Measurements from ENCODE around the gene NIN.

Gene NIN, protein sequence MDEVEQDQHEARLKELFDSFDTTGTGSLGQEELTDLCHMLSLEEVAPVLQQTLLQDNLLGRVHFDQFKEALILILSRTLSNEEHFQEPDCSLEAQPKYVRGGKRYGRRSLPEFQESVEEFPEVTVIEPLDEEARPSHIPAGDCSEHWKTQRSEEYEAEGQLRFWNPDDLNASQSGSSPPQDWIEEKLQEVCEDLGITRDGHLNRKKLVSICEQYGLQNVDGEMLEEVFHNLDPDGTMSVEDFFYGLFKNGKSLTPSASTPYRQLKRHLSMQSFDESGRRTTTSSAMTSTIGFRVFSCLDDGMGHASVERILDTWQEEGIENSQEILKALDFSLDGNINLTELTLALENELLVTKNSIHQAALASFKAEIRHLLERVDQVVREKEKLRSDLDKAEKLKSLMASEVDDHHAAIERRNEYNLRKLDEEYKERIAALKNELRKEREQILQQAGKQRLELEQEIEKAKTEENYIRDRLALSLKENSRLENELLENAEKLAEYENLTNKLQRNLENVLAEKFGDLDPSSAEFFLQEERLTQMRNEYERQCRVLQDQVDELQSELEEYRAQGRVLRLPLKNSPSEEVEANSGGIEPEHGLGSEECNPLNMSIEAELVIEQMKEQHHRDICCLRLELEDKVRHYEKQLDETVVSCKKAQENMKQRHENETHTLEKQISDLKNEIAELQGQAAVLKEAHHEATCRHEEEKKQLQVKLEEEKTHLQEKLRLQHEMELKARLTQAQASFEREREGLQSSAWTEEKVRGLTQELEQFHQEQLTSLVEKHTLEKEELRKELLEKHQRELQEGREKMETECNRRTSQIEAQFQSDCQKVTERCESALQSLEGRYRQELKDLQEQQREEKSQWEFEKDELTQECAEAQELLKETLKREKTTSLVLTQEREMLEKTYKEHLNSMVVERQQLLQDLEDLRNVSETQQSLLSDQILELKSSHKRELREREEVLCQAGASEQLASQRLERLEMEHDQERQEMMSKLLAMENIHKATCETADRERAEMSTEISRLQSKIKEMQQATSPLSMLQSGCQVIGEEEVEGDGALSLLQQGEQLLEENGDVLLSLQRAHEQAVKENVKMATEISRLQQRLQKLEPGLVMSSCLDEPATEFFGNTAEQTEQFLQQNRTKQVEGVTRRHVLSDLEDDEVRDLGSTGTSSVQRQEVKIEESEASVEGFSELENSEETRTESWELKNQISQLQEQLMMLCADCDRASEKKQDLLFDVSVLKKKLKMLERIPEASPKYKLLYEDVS (N-terminal part only)

DNA sequence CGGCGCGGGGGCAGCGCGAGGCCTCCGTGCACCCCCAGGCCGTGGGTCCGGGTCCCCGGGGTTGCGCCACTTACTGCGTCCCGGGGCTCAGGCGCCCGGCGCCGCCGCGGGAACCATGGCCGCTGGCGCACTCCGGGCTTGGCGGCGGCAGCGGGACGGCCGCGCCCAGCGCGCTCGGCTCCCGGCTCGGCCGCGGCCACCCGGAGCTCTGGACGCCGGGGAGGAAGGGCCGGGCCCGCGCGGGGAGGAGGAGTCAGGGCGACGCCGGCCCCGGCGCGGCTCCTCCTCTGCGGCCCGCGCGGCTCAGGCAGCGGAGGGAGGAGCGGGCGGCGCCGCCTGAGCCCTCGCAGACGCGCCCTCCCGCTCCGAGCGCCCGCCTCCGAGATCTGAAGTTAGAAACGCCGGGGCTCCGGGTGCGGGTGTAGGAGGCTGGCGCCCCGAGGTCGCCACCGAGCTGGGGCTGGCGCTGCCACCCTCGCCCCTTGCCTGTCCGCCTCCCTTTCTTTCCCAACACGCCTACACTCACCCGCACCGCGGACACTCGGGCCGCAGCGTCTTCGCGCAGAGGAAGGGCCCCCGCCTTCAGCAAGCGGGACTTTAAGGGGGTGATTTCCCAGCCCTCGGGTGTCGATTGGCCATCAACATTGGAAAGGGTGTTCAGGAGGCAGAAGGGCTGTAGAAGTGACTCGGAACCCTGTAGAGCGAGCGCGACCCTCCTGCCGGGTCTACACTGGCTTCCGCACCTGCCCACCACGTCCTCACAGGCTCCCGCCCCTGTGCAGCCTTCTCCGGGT is at the start of gene NIN:
Gene NIN (minus strand): TSS at position 231 of the 794 bp plus-strand sequence. CDS start 9,106 bp downstream, outside the sequence.
- FAIRE-seq: no peak

DNA sequence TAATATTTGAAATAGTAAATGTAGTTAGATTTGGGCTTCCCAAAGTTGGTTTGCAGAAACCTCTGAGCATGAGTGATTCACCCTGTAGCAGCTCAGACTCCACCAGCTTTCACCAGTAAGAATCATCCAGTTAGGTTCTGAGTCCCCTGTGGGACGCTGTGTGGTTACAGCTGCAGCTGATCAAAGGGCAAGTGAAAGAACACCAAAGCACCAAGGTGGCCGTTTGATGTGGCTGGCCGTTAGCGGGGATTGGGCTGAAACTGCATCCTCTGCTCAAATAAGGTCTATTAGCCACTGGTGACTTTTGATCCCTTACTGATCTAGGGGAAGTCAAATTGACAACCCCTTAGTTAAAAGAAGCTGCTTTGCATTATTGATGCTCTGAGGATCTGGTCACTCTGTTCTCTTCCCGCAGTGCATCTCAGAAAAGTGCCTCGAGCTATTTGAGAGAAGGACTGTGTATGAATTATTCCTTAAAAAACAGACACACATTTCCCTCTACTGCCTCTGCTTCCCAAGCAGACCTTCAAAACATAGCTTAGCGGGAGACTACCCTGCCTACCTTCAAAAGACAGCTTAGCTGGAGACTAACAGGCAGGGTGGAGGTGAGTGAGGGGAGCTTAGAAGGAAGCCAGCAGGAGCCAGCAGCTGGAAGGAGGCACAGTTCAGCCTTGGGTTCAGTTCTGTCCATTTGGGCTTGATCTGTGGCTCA is 44.6 kb upstream of the NIN start:
- FAIRE-seq: no peak

DNA sequence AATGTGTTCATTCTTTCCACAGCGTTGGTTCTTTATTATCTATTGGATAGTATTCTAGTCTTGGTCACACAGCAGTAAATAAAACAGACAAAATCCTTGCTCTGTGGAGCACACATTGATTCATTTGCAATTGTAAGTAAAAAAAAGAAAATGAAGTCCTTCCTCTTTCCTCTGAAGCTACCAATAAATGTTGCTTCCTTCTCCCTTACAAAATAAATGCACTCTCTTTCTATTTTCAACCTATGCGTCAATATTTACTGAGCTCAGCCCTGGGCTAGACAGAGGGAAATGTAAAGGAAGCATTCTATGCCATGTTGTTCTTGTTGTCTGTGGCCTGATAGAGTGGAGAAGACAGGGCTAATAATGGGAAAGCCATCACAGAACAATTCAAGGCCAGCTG is 43.8 kb upstream of the NIN start:
- FAIRE-seq: no peak

DNA sequence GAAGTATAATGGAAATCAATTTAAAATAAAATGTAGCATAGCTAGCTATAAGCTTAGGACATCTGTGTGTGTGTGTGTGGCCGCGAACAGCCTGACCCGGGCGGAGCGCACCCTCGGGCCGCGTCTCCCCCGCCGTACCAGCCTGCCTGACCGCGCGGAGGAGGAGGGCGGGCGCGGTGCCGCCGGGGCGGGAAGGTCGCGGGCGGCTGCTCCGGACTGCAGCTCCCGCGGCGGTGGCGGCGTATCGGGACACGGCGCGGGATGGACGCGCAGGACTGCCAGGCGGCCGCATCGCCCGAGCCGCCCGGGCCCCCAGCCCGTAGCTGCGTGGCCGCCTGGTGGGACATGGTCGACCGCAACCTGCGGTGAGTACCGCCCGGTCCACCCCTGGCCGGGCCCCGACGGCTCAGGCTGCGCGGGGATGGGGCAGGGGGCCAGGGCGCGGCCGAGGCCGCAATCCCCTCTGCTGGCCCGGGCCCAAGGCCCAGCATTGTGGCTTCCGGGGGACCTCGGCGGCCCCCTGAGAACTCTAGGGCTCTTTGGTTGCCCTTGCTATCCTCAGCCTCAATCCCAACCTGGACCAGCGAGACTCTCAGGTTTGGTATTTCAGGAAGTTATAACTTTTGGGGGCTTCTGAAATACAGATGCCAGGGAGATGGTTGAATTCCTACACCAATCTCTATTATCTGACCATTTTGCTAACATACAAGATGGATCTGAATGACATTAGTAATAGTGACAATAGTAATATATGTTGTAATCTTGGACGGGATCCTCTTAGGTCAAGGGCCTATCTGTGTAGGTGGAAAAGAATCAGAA is 41.2 kb upstream of the NIN start, which contains the start of gene ABHD12B:
Gene ABHD12B (plus strand): TSS at position 140 of the 819 bp plus-strand sequence. CDS start 122 bp downstream, at position 262.
- FAIRE-seq: no peak

DNA sequence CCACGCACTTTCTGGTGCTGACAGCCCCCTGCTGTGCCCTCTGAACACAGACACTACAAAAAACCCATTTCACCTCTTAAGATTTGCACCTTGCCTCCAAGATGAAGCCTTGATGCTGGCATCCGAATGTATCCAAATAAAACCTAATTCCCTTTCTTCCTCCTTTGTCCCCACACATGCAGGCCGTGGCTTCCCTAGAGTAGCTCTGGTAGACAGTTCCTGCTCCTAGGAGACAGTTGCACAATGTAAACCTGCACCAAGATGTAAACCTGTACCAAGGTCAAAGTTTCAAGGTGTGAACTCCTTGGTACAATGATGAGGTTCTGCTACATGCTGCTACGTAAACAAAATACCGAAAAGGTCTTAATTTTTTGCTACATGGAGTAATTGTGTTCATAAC is 40.3 kb upstream of the NIN start:
- no peak for FAIRE-seq

DNA sequence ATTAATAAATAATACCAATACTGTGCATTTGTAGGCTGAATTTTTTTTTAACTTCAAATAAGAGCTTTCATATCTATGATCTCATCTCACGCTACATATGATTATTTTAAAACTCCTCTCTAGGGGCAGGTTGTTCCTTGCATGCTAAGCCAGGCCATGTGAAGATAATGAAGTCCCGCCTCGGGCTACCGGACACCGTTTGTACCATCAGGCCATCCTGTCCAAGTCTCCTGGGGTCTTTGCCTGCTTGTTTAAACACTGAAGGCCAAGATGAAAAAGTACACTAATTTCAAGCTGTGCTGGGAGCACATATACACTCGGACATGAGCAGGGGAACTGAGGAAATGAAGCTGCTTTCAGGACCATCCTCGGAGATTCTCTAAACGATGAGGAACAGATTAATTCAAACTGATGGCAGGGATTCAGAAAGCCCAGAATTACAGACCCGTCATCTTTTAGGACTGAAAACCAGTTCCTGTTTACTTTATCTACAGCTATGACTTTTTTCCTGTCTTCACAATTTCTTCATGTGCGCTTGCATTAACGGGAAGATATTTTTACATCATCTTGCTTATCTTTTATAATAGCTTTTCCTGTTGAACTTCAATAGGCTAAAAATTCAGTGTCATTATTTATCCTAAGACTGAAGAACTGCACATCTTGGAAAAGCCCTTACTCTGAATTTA is 34.6 kb upstream of the NIN start:
- FAIRE-seq: no peak

DNA sequence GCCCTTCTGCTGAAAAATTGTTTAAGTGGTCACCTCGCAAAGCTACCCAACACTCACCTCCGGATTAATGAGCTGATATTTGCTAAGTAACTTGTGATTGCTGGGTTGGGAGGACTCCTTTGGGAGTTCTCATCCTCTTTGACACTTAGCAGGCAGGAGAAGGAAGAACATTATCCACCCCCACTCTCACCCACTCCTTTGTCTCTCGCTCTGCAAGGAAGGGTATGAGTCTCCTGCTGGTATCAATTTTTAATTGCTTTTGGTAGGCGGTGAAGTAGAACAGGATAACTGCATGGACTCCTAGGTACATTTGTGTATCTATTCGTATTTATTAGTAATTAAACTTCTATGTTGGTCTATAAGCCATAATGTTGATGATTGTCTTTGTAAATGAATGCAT is 34.0 kb upstream of the NIN start:
- no peak for FAIRE-seq

DNA sequence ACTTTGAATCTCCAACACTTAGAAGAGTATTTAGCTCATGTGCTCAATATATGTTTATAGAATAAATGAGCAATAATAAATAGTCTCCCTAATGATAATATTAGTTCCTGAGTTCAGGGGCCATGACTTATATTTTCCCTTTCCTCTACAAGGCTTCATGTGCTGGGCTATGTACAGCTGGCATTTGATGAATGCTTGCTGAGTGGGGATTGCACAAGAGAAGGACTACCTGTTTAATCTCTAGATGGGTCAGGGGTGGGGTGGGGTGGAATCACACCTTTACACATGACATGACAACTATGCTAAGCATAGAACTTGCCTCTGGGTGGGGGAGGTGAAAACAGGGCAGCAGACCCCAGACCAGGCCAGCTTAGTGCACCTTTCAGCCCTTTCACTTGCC is 33.3 kb upstream of the NIN start:
- no peak for FAIRE-seq

DNA sequence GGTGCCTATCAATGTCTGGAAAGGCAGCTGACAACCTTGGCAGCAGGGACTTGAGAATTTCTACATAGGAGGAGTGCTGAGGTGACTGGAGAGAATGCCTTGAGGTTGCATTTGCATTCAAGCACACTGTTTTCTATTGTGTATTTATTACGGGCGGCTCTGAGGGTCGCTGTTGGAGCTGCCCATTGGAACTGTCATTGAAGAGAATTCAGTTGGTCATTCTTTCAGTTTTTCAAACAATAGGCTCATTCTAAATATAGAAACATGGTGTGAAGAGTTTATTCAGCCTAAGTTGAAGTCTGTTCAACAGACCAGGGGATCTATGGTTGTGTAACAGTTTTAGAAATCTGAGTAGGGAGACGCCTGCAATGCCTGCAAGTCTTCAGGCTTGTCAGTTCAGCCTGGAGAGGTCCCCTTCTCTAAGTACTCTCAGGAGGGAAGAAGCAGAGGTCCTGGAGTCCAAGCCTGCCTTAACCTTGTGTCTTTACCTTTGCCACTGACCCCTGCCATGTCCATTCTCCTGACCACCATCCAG is 31.1 kb upstream of the NIN start:
- FAIRE-seq: no peak

DNA sequence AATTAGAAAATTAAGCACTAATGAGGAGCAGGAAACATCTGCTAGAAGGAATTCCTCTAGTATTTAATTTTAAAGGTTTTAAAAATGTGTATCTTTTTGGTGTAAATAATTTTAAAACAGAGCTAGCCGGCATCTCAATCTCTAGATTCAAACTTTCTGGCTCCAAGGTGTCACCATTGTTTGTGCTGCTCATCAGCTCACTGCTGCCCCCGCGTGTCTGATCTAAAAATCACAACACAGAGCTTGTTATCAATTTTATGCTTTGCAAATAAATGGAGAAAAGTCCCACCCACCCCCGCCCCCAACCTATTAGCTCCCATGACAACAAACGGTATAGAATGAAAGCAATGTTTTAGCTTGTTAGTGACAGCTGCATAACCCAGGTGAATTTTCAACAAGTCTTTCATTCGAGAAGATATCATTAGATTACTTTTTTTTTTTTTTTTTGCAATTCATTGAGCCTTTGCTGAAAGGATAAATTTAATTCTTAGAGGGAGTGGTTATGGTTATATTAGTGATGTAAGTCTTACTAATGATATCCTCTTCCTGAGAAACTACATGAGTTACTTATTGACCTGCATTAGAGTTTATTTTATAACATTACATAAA is 29.6 kb upstream of the NIN start:
- peak; percentile 70 for FAIRE-seq

DNA sequence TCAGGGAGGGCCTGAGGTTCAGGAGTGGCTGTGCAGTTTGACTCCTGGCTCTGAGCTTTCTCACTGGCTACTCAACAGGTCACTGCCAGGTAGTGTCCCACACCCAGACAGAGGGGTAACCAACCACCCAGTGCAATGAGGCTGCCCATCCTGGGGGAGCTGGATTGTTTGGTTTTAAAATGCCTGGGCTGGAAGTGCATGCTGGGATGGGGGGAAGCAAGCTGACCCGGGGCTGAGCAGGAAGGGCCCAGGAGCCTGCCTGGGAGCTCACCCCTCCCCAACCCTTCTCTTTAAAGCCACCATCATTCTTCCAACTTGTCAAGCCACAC is 28.3 kb upstream of the NIN start:
- FAIRE-seq: no peak

DNA sequence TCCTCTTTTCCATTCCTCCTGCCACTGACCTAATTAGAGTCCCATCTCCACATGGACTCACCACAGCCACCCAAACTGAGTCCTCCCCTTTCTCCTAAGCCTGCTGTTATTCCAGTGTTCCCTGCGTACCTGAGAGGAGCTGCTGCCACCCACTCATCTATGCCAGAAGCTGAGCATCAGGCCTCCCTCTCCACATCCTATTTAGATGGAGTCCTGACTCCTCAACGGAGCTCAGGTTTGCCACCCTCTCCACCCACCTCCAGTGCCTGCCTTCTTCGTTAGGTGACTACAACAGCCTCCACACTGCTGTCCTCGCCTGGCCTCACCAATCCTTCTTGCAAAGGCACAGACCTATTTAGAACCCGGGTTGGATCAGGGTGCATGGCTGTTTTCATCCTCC is 25.7 kb upstream of the NIN start:
- FAIRE-seq: no peak

DNA sequence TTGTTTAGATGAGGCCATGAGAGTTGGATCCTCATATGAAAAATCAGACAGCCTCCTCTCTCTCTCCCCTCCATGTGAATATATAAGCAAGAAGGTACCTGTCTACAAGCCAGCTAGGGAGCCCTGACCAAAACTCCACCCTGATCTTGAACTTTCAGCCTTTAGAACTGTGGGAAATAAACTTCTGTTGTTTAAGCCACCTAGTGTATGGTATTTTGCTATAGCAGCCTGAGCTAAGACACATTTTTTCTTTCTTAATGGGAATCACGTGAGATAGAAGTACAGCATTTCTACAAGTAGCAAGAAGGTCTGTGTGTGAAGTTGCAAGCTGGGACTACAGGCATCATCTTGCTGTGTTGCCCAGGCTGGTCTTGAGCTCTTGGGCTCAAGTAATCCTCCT is 24.6 kb upstream of the NIN start:
- FAIRE-seq: no peak

DNA sequence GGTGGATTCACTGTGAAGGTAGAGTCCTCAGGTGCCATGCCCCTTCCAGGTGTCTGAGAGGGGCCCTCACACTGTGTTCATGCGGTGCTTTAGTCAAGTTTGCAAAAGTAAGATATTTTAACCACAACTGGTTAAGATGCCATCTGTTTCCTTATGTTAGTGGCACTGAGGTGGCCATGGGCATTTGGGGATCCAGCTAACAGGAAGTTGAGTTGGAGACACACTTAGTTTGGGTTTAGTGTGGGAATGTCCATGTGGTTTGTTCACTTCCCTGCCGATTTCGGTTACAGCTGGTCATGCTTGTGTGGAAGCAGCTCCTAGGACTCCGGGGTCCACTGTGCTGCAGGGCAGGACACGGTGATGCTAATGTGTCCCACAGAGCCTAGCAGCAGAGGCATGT is 23.6 kb upstream of the NIN start:
- no peak for FAIRE-seq

DNA sequence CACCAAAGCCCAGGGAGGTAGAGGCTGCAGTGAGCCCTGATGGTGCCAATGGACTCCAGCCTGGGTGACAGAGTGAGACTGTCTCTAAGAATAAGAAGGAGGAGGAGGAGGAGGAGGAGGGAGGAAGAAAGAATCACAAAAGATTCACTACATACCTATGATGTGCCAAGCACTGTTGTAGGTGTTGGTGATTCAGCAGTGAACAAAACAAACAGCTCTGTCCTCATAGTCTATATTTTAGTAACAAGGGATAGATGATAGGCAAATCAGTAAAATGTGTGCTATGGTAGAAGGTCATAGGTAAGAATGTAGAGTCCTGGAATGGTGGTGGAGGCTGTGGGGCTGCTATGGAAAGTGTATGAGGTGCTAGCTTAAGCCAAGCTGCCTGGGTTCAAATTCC is 22.9 kb upstream of the NIN start:
- FAIRE-seq: no peak

DNA sequence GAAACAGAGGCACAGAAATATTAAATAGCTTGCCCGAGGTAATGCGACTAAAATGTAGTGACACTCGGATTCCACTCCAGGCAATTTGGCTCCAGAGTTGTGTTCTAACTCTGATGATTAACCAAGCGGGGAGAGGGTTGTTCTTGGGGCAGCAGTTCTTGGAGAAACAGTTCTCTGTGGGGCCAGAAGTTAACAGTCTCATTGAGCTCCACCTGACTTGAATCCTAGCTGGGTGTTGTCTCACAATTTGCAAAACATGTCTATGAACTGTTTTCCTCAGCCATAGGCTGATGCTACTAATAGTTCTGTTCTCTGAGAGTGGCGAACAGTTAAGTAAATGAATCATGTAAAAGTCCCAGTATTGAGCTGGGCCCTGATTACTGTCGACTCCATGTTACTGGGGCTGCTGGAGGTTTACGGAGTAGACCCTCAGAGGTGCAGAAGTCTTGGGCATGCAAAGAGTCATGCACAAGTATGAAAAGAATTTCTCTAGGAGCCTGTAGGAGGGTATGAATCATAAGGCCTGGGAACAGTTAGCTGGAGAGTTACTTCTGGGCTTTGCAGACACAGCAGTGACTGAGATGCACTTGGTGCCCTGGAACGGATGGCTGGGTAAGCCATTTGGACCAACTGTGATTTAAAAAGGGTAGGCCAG is 15.4 kb upstream of the NIN start:
- FAIRE-seq: no peak

DNA sequence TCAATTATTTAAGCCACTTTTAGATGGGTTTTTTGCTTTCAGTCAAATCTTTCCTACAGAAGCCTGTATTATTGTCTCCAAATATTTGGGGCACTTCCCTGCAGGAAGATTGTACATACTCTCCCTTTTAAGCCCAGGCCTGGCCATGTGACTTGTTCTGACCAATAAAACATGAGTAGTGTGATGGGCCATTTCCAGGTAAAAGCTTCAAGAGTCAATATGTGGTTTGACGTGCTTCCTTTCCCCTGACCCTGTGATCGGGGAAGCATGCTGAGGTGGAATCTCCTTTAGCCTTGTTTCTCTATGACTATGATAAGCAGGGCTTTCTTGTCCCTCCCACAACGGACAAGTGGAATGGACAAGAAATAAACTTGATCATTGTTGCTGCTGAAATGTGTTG is 14.2 kb upstream of the NIN start:
- no peak for FAIRE-seq

DNA sequence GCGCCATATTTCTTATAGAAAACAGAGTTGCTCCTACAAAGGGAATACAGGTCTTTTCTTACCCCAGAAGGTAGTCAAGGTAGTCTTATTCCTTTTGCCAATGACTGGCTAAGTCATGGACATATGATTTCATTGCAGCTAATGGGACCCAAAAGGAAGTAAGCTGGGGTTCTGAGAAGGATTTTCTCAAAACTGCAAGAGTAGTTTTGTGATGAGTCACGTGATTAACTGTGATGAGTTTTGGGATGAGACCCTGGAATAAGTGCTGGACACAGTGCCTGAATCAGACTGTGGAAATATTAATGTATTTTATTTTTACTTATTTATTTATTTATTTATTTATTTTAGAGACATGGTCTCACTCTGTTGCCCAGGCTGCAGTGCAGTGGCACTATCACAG is 13.4 kb upstream of the NIN start:
- no peak for FAIRE-seq

DNA sequence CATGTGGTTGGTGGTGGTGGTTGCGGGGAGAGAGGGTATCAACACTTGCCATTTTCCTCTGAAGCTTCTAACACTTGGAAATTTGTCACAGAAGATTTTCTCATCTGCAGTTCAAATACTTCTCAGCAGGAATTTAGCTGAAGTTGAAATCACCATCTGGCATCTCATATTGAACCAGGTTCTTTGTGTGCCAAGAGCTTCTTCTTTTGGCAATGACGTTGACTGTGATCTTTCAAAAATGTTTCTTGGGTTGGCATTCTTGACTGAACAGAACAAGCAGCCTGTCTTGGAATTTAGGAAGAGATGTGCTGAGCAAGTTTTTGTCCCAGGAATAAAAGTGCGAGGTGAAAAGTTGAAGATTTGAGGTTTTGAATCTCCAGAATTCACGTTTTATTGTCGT is 8.7 kb upstream of the NIN start:
- no peak for FAIRE-seq

Measured in endometrium (tissue), 2 donors.